H9 (cell line): ENCODE measurements around the gene ATP6V1G3. TPM values are rescaled to one million over a fixed set of nuclear protein-coding genes. Genes with fewer than 3 reads are reported as not detected.

Source experiments
- DNase-seq: peaks from one replicate; pipeline ENCODE4 v3.0.0-alpha.2; 2017
- H2AFZ ChIP-seq: one replicate; pipeline ENCODE4 v1.6.1; 2013; ENCODE audit warnings: mild to moderate bottlenecking, low read length, control low read depth, moderate library complexity
- H2AK5ac ChIP-seq: 2 replicates; pipeline ENCODE4 v1.6.1; 2013; ENCODE audit warnings: low read length, control low read depth, mixed read lengths; ENCODE audit not compliant: insufficient read length
- H2BK120ac ChIP-seq: one replicate; pipeline ENCODE4 v1.6.1; 2013; ENCODE audit warnings: low read depth, mild to moderate bottlenecking, low read length, control low read depth, inconsistent platforms; ENCODE audit not compliant: poor library complexity, severe bottlenecking
- H2BK12ac ChIP-seq: 2 replicates; pipeline ENCODE4 v1.6.1; 2013; ENCODE audit warnings: low read length, control low read depth, mixed read lengths, low read depth; ENCODE audit not compliant: insufficient read length
- H2BK15ac ChIP-seq: 2 replicates; pipeline ENCODE4 v1.6.1; 2013; ENCODE audit warnings: low read depth, low read length, control low read depth
- H2BK20ac ChIP-seq: one replicate; pipeline ENCODE4 v1.6.1; 2013; ENCODE audit warnings: low read depth, mild to moderate bottlenecking, low read length, control low read depth, inconsistent platforms; ENCODE audit not compliant: poor library complexity, severe bottlenecking
- H2BK5ac ChIP-seq: 2 replicates; pipeline ENCODE4 v1.6.1; 2013; ENCODE audit warnings: low read length, control low read depth, mixed read lengths; ENCODE audit not compliant: insufficient read length
- H3K14ac ChIP-seq: 2 replicates; pipeline ENCODE4 v1.6.1; 2013; ENCODE audit warnings: low read length, control low read depth; ENCODE audit not compliant: insufficient read depth
- H3K18ac ChIP-seq: 2 replicates; pipeline ENCODE4 v1.6.1; 2013; ENCODE audit warnings: low read depth, mild to moderate bottlenecking, mixed read lengths, low read length, control low read depth; ENCODE audit not compliant: insufficient read length
- H3K23ac ChIP-seq: 2 replicates; pipeline ENCODE4 v1.6.1; 2013; ENCODE audit warnings: low read length, control low read depth, mixed read lengths, low read depth; ENCODE audit not compliant: insufficient read length
- H3K23me2 ChIP-seq: 2 replicates; pipeline ENCODE4 v1.6.1; 2013; ENCODE audit warnings: low read depth, mild to moderate bottlenecking, mixed read lengths, low read length, control low read depth; ENCODE audit not compliant: insufficient read length, poor library complexity, severe bottlenecking
- H3K27ac ChIP-seq: 2 replicates; pipeline ENCODE4 v1.5.1; 2013; ENCODE audit warnings: low read length, control low read depth, mixed read lengths, low read depth; ENCODE audit not compliant: insufficient read length
- H3K27me3 ChIP-seq: 2 replicates; pipeline ENCODE4 v1.6.1; 2013; ENCODE audit warnings: low read length, control low read depth, inconsistent platforms; ENCODE audit not compliant: insufficient read depth
- H3K4ac ChIP-seq: 2 replicates; pipeline ENCODE4 v1.6.1; 2013; ENCODE audit warnings: low read depth, mild to moderate bottlenecking, control low read depth, inconsistent platforms, low read length, moderate library complexity
- H3K4me1 ChIP-seq: 2 replicates; pipeline ENCODE4 v1.6.1; 2013; ENCODE audit warnings: low read length, control low read depth, inconsistent platforms; ENCODE audit not compliant: insufficient read depth
- H3K4me2 ChIP-seq: 2 replicates; pipeline ENCODE4 v1.6.1; 2013; ENCODE audit warnings: low read length, control low read depth, mixed read lengths; ENCODE audit not compliant: insufficient read length, insufficient read depth
- H3K56ac ChIP-seq: 2 replicates; pipeline ENCODE4 v1.6.1; 2013; ENCODE audit warnings: low read depth, mild to moderate bottlenecking, mixed read lengths, low read length, control low read depth; ENCODE audit not compliant: insufficient read length
- H3K79me1 ChIP-seq: 2 replicates; pipeline ENCODE4 v1.6.1; 2013; ENCODE audit warnings: low read depth, mild to moderate bottlenecking, moderate library complexity, low read length, control low read depth, inconsistent platforms; ENCODE audit not compliant: insufficient read depth, poor library complexity, severe bottlenecking
- H3K79me2 ChIP-seq: 2 replicates; pipeline ENCODE4 v1.6.1; 2013; ENCODE audit warnings: low read length, control low read depth, inconsistent platforms; ENCODE audit not compliant: insufficient read depth
- H3K9ac ChIP-seq: 2 replicates; pipeline ENCODE4 v1.6.1; 2013; ENCODE audit warnings: low read length, control low read depth, mixed read lengths; ENCODE audit not compliant: insufficient read length; ENCODE audit errors: extremely low read depth
- H3K9me3 ChIP-seq: one replicate; pipeline ENCODE4 v1.6.1; 2013; ENCODE audit warnings: low read depth, low read length, inconsistent platforms; ENCODE audit not compliant: control insufficient read depth
- H3T11ph ChIP-seq: one replicate; pipeline ENCODE4 v1.6.1; 2013; ENCODE audit warnings: mild to moderate bottlenecking, low read length, control low read depth, inconsistent platforms
- H4K20me1 ChIP-seq: one replicate; pipeline ENCODE4 v1.6.1; 2013; ENCODE audit not compliant: control insufficient read depth, insufficient read length, insufficient read depth
- H4K5ac ChIP-seq: 2 replicates; pipeline ENCODE4 v1.6.1; 2013; ENCODE audit warnings: low read depth, mild to moderate bottlenecking, mixed read lengths, low read length, control low read depth; ENCODE audit not compliant: insufficient read length
- H4K8ac ChIP-seq: replicated peaks from 2 replicates; pipeline ENCODE4 v1.6.1; 2013; ENCODE audit warnings: low read length, control low read depth, mixed read lengths, low read depth; ENCODE audit not compliant: insufficient read length
- H4K91ac ChIP-seq: 2 replicates; pipeline ENCODE4 v1.6.1; 2013; ENCODE audit warnings: low read depth, mild to moderate bottlenecking, moderate library complexity, mixed read lengths, low read length, control low read depth; ENCODE audit not compliant: insufficient read length
- H3K27ac Mint-ChIP-seq, 3 experiments: 2 replicates in 2 of 3; 3 replicates in 1 of 3; pipeline ENCODE4 v1.8.0; 2020 to 2021; ENCODE audit warnings: mixed read lengths in 3 of 3, mild to moderate bottlenecking in 1 of 3, moderate library complexity in 1 of 3
- H3K27me3 Mint-ChIP-seq: 2 replicates; pipeline ENCODE4 v1.8.0; 2021; ENCODE audit warnings: low read depth, mild to moderate bottlenecking, moderate library complexity, mixed read lengths
- H3K36me3 Mint-ChIP-seq, 3 experiments: 2 replicates in 2 of 3; 3 replicates in 1 of 3; pipeline ENCODE4 v1.8.0; 2020 to 2021; ENCODE audit warnings: low read depth in 3 of 3, mixed read lengths in 3 of 3; ENCODE audit not compliant: insufficient read depth in 1 of 3
- H3K4me1 Mint-ChIP-seq, 2 experiments: 2 replicates each; pipeline ENCODE4 v1.8.0; 2020; ENCODE audit warnings: mixed read lengths in 2 of 2
- H3K4me3 Mint-ChIP-seq, 2 experiments: 2 replicates in 1 of 2; 3 replicates in 1 of 2; pipeline ENCODE4 v1.8.0; 2020 to 2021; ENCODE audit warnings: mild to moderate bottlenecking in 2 of 2, mixed read lengths in 2 of 2, moderate library complexity in 1 of 2
- H3K9me3 Mint-ChIP-seq, 2 experiments: 2 replicates in 1 of 2; 3 replicates in 1 of 2; pipeline ENCODE4 v1.8.0; 2020; ENCODE audit warnings: mild to moderate bottlenecking in 2 of 2, mixed read lengths in 2 of 2, moderate library complexity in 1 of 2
- WGBS: extraction: QIAGEN DNeasy Blood & Tissue Kit; methylation state at CpG from one replicate; pipeline ENCODE4 v1.1.7; 2013; ENCODE audit warnings: missing lambda C conversion rate, low lambda C conversion rate, mixed read lengths; ENCODE audit not compliant: insufficient read length; ENCODE audit errors: extremely low coverage; 5-methylcytosine and 5-hydroxymethylcytosine counted together
- total RNA-seq: library from RNA; stranded (reverse); gene quantifications from 2 replicates; pipeline ENCODE4 v1.2.1, GENCODE V29; 2021
- TF ChIP-seq, protein P1 (sequence below): fragments of 200-600 bp; sonication (generic); conservative IDR thresholded peaks from 3 replicates; pipeline ENCODE4 v1.8.0; 2021; ENCODE audit warnings: antibody characterized with exemption, mild to moderate bottlenecking

ATP6V1G3 gene
- total RNA-seq, 1 experiment from 2014 or later = not detected

DNA sequence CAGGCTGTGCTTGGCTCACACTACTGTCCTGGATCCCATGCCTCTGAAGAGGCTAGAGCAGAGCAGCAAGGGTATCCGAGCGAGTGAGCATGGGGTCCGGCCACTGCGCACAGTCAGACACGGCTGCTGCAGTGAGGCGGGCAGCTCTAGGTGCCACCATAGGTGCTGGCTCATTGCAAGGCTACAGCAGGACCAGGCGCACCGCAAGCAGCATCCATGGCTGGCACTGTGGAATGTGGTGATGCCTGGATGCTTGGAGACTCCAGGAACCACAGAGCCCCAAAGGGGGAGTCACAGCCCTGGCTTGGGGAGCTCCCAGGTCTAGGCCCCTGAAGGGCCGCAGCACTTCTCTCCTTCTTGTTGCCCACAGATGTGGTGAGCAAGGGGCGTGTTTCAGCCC lies 47.2 kb downstream of the ATP6V1G3 start:
- no peaks in the 10 kb centered on the region for H3K36me3 Mint-ChIP-seq

More for the DNA sequence above, 47.2 kb downstream of the ATP6V1G3 start:
- DNase-seq = no peak
- Histone ChIP-seq H2BK120ac (no peak overlapping the region), H3K9me3 (no peaks in the 10 kb centered on the region), H2AK5ac (no peak overlapping the region), H3K14ac (no peak overlapping the region), H3K79me2 (no peaks in the 10 kb centered on the region), H3K23me2 (no peaks in the 10 kb centered on the region), H3K27me3 (no peaks in the 10 kb centered on the region), H4K5ac (no peak overlapping the region), H2BK5ac (no peak overlapping the region), H3K18ac (peak overlapping the region; percentile 35), H3T11ph (no peak overlapping the region), H3K4me2 (no peak overlapping the region), H3K4ac (no peak overlapping the region), H2AFZ (no peak overlapping the region), H2BK20ac (no peak overlapping the region), H3K27ac (no peak overlapping the region), H2BK15ac (no peak overlapping the region), H3K56ac (no peak overlapping the region), H2BK12ac (no peak overlapping the region), H3K9ac (no peak overlapping the region), H4K8ac (no peak overlapping the region), H3K23ac (no peak overlapping the region), H4K91ac (no peak overlapping the region), H4K20me1 (no peaks in the 10 kb centered on the region), H3K4me1 (no peaks in the 10 kb centered on the region), H3K79me1 (no peaks in the 10 kb centered on the region)
- H3K4me1 Mint-ChIP-seq = peaks cover 1 to 2% of the 10 kb centered on the region in 2 experiments; a peak in 2 of 4 replicates
- TF ChIP-seq, protein P1, sequence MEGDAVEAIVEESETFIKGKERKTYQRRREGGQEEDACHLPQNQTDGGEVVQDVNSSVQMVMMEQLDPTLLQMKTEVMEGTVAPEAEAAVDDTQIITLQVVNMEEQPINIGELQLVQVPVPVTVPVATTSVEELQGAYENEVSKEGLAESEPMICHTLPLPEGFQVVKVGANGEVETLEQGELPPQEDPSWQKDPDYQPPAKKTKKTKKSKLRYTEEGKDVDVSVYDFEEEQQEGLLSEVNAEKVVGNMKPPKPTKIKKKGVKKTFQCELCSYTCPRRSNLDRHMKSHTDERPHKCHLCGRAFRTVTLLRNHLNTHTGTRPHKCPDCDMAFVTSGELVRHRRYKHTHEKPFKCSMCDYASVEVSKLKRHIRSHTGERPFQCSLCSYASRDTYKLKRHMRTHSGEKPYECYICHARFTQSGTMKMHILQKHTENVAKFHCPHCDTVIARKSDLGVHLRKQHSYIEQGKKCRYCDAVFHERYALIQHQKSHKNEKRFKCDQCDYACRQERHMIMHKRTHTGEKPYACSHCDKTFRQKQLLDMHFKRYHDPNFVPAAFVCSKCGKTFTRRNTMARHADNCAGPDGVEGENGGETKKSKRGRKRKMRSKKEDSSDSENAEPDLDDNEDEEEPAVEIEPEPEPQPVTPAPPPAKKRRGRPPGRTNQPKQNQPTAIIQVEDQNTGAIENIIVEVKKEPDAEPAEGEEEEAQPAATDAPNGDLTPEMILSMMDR = no peak
- peak overlapping the region in 1 of 3 experiments; percentile 42; a peak in 1 of 7 replicates for H3K27ac Mint-ChIP-seq
- WGBS = no CpG with 5 or more reads among the region's 10 CpGs
- no peaks in the 10 kb centered on the region for H3K27me3 Mint-ChIP-seq
- no peaks in the 10 kb centered on the region for H3K9me3 Mint-ChIP-seq
- no peak overlapping the region for H3K4me3 Mint-ChIP-seq
